ENCODE data around the gene GRIK1. TPM values are rescaled to one million over a fixed set of nuclear protein-coding genes. Genes with fewer than 3 reads are reported as not detected.

The GRIK1 gene
- polyA plus RNA-seq, 1 donor from 2014 or later: 8.7 TPM

GRCh38 chr21:29504751-29505321 is 435.0 kb downstream of the GRIK1 start:
- H3K27ac ChIP-seq (ENCODE audit: low read length): no peak overlapping the region
- H2AFZ ChIP-seq (ENCODE audit: low read depth, low read length): no peak overlapping the region
- H3K79me2 ChIP-seq (replicated peaks; ENCODE audit: insufficient read depth, low read length): no peaks in the 10 kb centered on the region
- H4K20me1 ChIP-seq (ENCODE audit: insufficient read depth): no peaks in the 10 kb centered on the region
- no peaks in the 10 kb centered on the region for H3K36me3 ChIP-seq (ENCODE audit: insufficient read depth, low read length)
- no peaks in the 10 kb centered on the region for H3K9me2 ChIP-seq (ENCODE audit: insufficient read depth, low read length)
- no peak overlapping the region for H3K9ac ChIP-seq (ENCODE audit: low read length)
- no peaks in the 10 kb centered on the region for H3K27me3 ChIP-seq (ENCODE audit: insufficient read depth, low read depth, low read length)
- no peaks in the 10 kb centered on the region for H3K9me3 ChIP-seq (ENCODE audit: low read length)
- no peaks in the 10 kb centered on the region for H3F3A ChIP-seq (ENCODE audit: insufficient read depth, low read length, poor library complexity, severe bottlenecking)
- TF ChIP-seq RAD21 (conservative IDR thresholded peaks at IDR 0.05) (no peak), SMC3 (conservative IDR thresholded peaks at IDR 0.05; ENCODE audit: poor library complexity) (no peak), MXI1 (conservative IDR thresholded peaks at IDR 0.05; ENCODE audit: poor library complexity, severe bottlenecking) (no peak), TAF1 (IDR thresholded peaks at IDR 0.05; ENCODE audit: low read depth) (no peak), POLR2AphosphoS5 (IDR thresholded peaks at IDR 0.05) (no peak), EP300 (conservative IDR thresholded peaks at IDR 0.05; ENCODE audit: poor library complexity, severe bottlenecking) (no peak)
- TF ChIP-seq, protein P1, sequence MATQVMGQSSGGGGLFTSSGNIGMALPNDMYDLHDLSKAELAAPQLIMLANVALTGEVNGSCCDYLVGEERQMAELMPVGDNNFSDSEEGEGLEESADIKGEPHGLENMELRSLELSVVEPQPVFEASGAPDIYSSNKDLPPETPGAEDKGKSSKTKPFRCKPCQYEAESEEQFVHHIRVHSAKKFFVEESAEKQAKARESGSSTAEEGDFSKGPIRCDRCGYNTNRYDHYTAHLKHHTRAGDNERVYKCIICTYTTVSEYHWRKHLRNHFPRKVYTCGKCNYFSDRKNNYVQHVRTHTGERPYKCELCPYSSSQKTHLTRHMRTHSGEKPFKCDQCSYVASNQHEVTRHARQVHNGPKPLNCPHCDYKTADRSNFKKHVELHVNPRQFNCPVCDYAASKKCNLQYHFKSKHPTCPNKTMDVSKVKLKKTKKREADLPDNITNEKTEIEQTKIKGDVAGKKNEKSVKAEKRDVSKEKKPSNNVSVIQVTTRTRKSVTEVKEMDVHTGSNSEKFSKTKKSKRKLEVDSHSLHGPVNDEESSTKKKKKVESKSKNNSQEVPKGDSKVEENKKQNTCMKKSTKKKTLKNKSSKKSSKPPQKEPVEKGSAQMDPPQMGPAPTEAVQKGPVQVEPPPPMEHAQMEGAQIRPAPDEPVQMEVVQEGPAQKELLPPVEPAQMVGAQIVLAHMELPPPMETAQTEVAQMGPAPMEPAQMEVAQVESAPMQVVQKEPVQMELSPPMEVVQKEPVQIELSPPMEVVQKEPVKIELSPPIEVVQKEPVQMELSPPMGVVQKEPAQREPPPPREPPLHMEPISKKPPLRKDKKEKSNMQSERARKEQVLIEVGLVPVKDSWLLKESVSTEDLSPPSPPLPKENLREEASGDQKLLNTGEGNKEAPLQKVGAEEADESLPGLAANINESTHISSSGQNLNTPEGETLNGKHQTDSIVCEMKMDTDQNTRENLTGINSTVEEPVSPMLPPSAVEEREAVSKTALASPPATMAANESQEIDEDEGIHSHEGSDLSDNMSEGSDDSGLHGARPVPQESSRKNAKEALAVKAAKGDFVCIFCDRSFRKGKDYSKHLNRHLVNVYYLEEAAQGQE (IDR thresholded peaks at IDR 0.05; ENCODE audit: borderline replicate concordance): no peak
- TF ChIP-seq, protein P2, sequence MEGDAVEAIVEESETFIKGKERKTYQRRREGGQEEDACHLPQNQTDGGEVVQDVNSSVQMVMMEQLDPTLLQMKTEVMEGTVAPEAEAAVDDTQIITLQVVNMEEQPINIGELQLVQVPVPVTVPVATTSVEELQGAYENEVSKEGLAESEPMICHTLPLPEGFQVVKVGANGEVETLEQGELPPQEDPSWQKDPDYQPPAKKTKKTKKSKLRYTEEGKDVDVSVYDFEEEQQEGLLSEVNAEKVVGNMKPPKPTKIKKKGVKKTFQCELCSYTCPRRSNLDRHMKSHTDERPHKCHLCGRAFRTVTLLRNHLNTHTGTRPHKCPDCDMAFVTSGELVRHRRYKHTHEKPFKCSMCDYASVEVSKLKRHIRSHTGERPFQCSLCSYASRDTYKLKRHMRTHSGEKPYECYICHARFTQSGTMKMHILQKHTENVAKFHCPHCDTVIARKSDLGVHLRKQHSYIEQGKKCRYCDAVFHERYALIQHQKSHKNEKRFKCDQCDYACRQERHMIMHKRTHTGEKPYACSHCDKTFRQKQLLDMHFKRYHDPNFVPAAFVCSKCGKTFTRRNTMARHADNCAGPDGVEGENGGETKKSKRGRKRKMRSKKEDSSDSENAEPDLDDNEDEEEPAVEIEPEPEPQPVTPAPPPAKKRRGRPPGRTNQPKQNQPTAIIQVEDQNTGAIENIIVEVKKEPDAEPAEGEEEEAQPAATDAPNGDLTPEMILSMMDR (IDR thresholded peaks at IDR 0.05; ENCODE audit: poor library complexity, severe bottlenecking): no peak
- no peak overlapping the region for H3K4me2 ChIP-seq (ENCODE audit: low read length)
- H3K4me3 ChIP-seq (ENCODE audit: low read length): no peak overlapping the region

DNA sequence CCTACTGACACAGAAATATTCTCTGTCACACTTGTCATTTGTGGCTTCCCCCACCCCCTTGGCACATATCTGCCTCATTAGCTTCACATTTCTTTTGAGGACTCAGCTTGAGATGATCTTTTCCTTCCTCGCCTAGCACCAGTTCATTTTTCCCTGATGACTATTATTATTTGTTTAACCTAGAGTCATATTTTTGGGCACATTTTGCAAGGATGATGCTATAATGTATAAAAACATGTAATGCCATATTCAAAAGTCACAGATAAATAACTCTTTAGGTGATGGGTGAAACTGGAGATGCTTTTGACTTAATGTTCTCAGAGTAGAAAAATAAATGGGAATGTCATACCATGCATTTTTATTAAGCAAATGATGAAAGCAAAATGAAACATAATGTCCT is 438.3 kb downstream of the GRIK1 start:
- no peak overlapping the region for H3K27ac ChIP-seq (ENCODE audit: low read length)

More for the DNA sequence above, 438.3 kb downstream of the GRIK1 start:
- H4K20me1 ChIP-seq (ENCODE audit: insufficient read depth): no peaks in the 10 kb centered on the region
- TF ChIP-seq POLR2AphosphoS5 (IDR thresholded peaks at IDR 0.05): no peak
- no peak for TF ChIP-seq EP300 (conservative IDR thresholded peaks at IDR 0.05; ENCODE audit: poor library complexity, severe bottlenecking)
- TF ChIP-seq, protein P1 (IDR thresholded peaks at IDR 0.05; ENCODE audit: borderline replicate concordance): no peak
- no peak for TF ChIP-seq TAF1 (IDR thresholded peaks at IDR 0.05; ENCODE audit: low read depth)
- no peak overlapping the region for H3K9ac ChIP-seq (ENCODE audit: low read length)
- H3K9me3 ChIP-seq (ENCODE audit: low read length): no peaks in the 10 kb centered on the region
- H3K36me3 ChIP-seq (ENCODE audit: insufficient read depth, low read length): no peaks in the 10 kb centered on the region
- H3F3A ChIP-seq (ENCODE audit: insufficient read depth, low read length, poor library complexity, severe bottlenecking): no peaks in the 10 kb centered on the region
- no peaks in the 10 kb centered on the region for H3K79me2 ChIP-seq (replicated peaks; ENCODE audit: insufficient read depth, low read length)
- H3K4me3 ChIP-seq (ENCODE audit: low read length): no peak overlapping the region
- H3K9me2 ChIP-seq (ENCODE audit: insufficient read depth, low read length): no peaks in the 10 kb centered on the region
- H3K27me3 ChIP-seq (ENCODE audit: insufficient read depth, low read depth, low read length): no peaks in the 10 kb centered on the region
- no peak overlapping the region for H3K4me2 ChIP-seq (ENCODE audit: low read length)
- no peak overlapping the region for H2AFZ ChIP-seq (ENCODE audit: low read depth, low read length)
